Left ventricle myocardium inferior (tissue), 1 donor: ENCODE results near the gene GJB3. TPM values are rescaled to one million over a fixed set of nuclear protein-coding genes. Genes with fewer than 3 reads are reported as not detected.
"Not testable (repeated sequence)": the region's sequence is repeated elsewhere in the genome, so short reads cannot be mapped to it uniquely, and the experiment has no call there.

Experiments
- DNase-seq: peaks from one replicate; pipeline ENCODE4 v3.0.0-alpha.2; 2020
- H3K27ac ChIP-seq: fragments of 200-600 bp; replicated peaks from 2 replicates; pipeline ENCODE4 v1.8.0; 2021
- H3K27me3 ChIP-seq: fragments of 200-600 bp; 2 replicates; pipeline ENCODE4 v1.8.0; 2021; ENCODE audit warnings: low read depth
- H3K36me3 ChIP-seq: fragments of 200-600 bp; 2 replicates; pipeline ENCODE4 v1.8.0; 2021
- H3K4me1 ChIP-seq: fragments of 200-600 bp; 2 replicates; pipeline ENCODE4 v1.8.0; 2021
- H3K4me3 ChIP-seq: fragments of 200-600 bp; 2 replicates; pipeline ENCODE4 v1.8.0; 2021; ENCODE audit warnings: mild to moderate bottlenecking, moderate library complexity
- H3K9me3 ChIP-seq: fragments of 200-600 bp; replicated peaks from 2 replicates; pipeline ENCODE4 v1.8.0; 2021
- intact Hi-C: fragments of 100-400 bp; cut with micrococcal nuclease; formaldehyde crosslinking; loops from one replicate; pipeline ENCODE4 v1.11.0; 2022
- long read RNA-seq: library from polyadenylated mRNA; unstranded; transcript quantifications from one replicate; pipeline ENCODE4 v2.0.0, GENCODE V29; 2021
- total RNA-seq: library from RNA; stranded (reverse); fragmentation: NEBNext Ultra II Directional; extraction: Animal tissue kit (Norgen Biotek cat#: 25700); gene quantifications from one replicate; pipeline ENCODE4 v1.2.1, GENCODE V29; 2021
- TF ChIP-seq, protein P1 (sequence below): fragments of 200-600 bp; IDR thresholded peaks from 2 replicates; pipeline ENCODE4 v1.8.0; 2021; ENCODE audit warnings: antibody characterized with exemption, mild to moderate bottlenecking, borderline replicate concordance
- donor health status: DM: no; HTN: yes; CAD: no; lungs with severe emphysema.

The GJB3 gene
- total RNA-seq, result not detected
- long read RNA-seq, result 0 reads

DNA sequence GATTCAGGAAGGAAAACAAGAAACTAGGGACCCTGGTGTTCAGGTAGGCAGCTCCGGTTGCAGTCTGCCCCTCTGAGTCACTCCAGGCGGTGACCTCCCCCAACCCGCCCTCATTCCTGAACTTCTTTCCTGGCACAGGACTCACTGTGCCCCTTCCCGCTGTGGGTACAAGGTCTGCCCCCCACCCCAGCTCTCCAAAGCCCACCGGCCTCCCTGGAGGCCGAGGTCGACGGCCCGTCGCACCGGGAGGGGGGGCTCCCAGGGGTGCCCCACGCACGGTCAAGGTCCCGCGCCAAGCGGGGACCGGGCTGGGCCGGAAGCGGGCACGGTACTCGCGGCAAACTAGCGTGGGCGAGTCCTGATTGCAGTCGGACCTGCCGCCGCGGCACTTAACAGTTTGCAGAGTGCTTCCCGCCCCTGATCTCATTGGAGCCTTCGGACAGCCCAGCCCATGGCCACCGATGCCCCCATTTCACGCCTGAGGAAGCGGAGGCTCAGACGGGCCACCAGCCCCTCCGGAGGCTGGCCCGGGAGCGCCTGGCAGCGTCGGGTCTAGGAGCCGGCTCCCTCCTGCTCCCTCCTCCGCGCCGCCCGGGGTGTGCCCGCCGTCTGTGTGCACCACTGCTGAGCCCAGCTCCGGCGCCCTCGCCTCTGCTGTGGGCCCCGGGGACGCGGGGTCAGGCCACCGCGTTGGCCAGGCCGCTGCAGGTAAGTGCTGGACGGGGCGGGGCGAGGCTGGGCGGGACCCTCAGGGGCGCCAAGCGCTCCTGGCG lies at the start of gene GJB3:
TSS of gene GJB3 (plus strand) at position 144 of the 773 bp plus-strand sequence. CDS start 3,549 bp downstream, outside the sequence.
- H3K36me3 ChIP-seq, result no peaks in the 10 kb centered on the region
- TF ChIP-seq, protein P1, sequence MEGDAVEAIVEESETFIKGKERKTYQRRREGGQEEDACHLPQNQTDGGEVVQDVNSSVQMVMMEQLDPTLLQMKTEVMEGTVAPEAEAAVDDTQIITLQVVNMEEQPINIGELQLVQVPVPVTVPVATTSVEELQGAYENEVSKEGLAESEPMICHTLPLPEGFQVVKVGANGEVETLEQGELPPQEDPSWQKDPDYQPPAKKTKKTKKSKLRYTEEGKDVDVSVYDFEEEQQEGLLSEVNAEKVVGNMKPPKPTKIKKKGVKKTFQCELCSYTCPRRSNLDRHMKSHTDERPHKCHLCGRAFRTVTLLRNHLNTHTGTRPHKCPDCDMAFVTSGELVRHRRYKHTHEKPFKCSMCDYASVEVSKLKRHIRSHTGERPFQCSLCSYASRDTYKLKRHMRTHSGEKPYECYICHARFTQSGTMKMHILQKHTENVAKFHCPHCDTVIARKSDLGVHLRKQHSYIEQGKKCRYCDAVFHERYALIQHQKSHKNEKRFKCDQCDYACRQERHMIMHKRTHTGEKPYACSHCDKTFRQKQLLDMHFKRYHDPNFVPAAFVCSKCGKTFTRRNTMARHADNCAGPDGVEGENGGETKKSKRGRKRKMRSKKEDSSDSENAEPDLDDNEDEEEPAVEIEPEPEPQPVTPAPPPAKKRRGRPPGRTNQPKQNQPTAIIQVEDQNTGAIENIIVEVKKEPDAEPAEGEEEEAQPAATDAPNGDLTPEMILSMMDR, result no peak
- H3K27ac ChIP-seq, result no peak within 1 kb of the TSS
- DNase-seq, result no peak
- peak within 1 kb of the TSS; percentile 54 for H3K4me3 ChIP-seq
- no peaks in the 10 kb centered on the region for H3K9me3 ChIP-seq
- H3K27me3 ChIP-seq, result peaks cover 73% of the 10 kb centered on the region
- intact Hi-C loops, result no loop called here
- H3K4me1 ChIP-seq, result peaks cover 15% of the 10 kb centered on the region

DNA sequence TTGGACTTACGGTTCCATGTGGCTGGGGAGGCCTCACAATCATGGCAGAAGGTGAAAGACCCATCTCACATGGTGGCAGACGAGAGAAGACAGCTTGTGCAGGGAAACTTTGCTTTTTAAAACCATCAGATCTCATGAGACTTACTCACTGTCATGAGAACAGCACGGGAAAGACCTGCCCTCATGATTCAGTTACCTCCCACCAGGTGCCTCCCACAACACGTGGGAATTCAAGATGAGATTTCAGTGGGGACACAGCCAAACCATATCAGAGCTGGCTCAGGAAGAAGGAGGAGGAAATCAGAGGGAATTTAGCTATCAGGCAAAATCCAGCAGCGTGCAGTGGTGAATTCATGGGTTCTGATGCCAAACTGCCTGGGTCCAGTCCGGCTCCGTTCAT lies 48.2 kb upstream of the GJB3 start:
- intact Hi-C loops, H3K9me3 ChIP-seq, DNase-seq, H3K4me3 ChIP-seq, H3K27ac ChIP-seq, H3K36me3 ChIP-seq, H3K4me1 ChIP-seq: not testable (repeated sequence)
- H3K27me3 ChIP-seq, result peaks cover 70% of the 10 kb centered on the region

DNA sequence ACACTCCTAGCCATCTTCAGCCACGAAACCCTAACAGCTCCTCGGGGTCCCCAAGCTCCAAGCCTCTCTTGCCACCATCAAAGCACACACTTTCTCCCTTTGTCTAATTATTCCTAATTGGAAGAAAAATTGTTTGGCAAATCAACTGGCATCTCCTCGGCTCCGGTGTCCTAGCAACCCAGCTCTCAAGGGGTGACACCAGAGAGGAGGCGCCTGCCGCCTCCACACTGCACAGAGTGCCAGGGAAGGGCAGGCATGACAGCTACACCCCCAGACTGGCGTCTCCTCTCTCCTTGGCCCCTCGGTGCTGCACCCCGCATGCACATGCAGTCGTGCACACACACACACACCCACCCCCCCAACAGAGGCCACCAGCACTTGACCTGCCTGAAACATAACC lies 44.3 kb upstream of the GJB3 start:
- no peak for DNase-seq
- TF ChIP-seq, protein P1, result no peak

DNA sequence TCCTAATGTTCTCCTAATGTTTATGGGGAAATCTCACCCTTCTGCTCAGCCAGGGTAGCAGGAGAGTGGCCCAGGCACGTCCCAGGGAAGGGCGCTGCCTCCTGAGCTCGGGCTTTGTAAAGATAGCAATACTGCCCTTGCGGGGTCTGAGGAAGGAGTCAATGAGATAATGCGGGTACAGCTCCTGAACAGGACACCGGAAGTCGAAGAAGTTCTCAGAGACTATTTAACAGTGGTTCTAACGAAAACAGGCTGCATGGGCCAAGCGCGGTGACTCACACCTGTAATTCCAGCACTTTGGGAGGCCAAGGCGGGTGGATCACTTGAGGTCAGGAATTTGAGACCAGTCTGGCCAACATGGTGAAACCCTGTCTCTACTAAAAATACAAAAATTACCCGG lies 43.8 kb upstream of the GJB3 start:
- DNase-seq, H3K4me1 ChIP-seq, H3K36me3 ChIP-seq, intact Hi-C loops, H3K9me3 ChIP-seq, H3K4me3 ChIP-seq, H3K27ac ChIP-seq: not testable (repeated sequence)
- peaks cover 83% of the 10 kb centered on the region for H3K27me3 ChIP-seq

More for the DNA sequence above, 44.3 kb upstream of the GJB3 start:
- Histone ChIP-seq H3K4me1 (no peaks in the 10 kb centered on the region), H3K4me3 (no peak overlapping the region), H3K27ac (no peak overlapping the region), H3K27me3 (peaks cover 78% of the 10 kb centered on the region), H3K36me3 (no peaks in the 10 kb centered on the region), H3K9me3 (no peaks in the 10 kb centered on the region)
- intact Hi-C loops, result no loop called here

- H3K27me3 ChIP-seq, result peaks cover 83% of the 10 kb centered on the region
- H3K27ac ChIP-seq, result no peak overlapping the region
- TF ChIP-seq, protein P1, result no peak
- H3K36me3 ChIP-seq, result no peaks in the 10 kb centered on the region
- H3K4me1 ChIP-seq, result no peaks in the 10 kb centered on the region
- no peak overlapping the region for H3K4me3 ChIP-seq
- no peaks in the 10 kb centered on the region for H3K9me3 ChIP-seq
- intact Hi-C loops, result no loop called here
- no peak for DNase-seq
Measured at GRCh38 chr1:34739613-34740012, 41.4 kb upstream of the GJB3 start.

DNA sequence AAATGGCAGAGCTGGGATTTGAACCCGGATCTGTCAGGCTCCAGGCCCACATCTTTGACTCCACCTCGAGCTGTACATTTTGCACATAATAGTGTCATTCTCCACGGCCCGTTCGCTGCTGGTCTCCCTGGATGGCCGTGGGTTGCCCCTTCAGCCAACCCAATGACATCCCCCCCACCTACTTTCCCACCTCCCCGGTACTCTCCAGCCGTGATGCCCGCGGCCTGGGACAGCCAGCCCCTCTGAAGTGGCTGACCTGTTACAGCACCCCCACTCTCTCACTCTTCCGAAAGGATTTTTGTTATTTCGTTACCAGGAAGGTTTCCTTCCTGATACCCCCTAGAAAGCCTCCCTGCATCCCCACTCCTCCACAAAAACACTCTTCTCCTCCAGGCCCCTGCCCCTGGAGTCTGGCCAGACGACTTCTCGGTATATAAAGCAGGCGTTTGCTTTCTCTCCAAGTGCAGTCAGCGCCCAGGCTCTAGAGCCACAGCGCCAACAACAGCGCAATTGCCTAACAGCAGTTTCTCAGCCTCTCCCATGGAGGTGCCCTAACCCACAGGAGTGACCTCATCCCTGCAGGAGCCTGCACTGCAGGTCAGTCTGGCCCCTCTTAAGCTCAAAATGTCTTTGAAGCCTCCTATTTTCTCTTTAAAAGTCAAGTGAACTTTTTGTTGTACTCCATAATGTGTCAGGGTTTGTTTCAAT lies 40.7 kb upstream of the GJB3 start:
- H3K27me3 ChIP-seq, result peaks cover 83% of the 10 kb centered on the region
- intact Hi-C loops, result no loop called here

More for the DNA sequence above, 40.7 kb upstream of the GJB3 start:
- H3K4me3 ChIP-seq, result no peak overlapping the region
- TF ChIP-seq, protein P1, result no peak
- H3K27ac ChIP-seq, result no peak overlapping the region
- H3K9me3 ChIP-seq, result no peaks in the 10 kb centered on the region
- H3K4me1 ChIP-seq, result no peaks in the 10 kb centered on the region
- no peaks in the 10 kb centered on the region for H3K36me3 ChIP-seq
- DNase-seq, result no peak
